NOMO-1 (cell line): ENCODE measurements around the gene TFPI.
"Not testable (repeated sequence)": the region's sequence is repeated elsewhere in the genome, so short reads cannot be mapped to it uniquely, and the experiment has no call there.

Source experiments
- DNase-seq, 2 experiments: peaks; one replicate each; lab custom pipeline; 2025; ENCODE audit not compliant: unreplicated experiment in 2 of 2; lab: John Stamatoyannopoulos, UW

TFPI gene

DNA sequence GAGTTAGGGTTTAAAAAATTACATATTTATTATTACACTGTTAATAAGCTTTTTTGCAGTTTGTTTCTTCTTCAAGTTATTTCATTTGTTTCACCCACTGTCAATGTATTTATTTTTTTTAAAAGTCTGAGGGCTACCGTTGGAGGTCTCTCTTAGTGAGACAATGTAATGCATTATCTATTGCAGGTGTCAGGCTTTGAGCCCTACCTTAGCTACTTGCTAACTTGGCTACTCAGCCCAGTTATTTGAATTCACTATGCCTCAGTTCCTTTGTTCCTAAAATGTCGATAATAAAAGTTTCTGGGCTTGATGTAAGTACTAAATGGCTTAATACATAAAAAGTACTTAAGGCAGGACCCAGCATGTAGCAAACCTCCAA, 458 bp upstream of the TFPI start:
- no peak for DNase-seq

DNA sequence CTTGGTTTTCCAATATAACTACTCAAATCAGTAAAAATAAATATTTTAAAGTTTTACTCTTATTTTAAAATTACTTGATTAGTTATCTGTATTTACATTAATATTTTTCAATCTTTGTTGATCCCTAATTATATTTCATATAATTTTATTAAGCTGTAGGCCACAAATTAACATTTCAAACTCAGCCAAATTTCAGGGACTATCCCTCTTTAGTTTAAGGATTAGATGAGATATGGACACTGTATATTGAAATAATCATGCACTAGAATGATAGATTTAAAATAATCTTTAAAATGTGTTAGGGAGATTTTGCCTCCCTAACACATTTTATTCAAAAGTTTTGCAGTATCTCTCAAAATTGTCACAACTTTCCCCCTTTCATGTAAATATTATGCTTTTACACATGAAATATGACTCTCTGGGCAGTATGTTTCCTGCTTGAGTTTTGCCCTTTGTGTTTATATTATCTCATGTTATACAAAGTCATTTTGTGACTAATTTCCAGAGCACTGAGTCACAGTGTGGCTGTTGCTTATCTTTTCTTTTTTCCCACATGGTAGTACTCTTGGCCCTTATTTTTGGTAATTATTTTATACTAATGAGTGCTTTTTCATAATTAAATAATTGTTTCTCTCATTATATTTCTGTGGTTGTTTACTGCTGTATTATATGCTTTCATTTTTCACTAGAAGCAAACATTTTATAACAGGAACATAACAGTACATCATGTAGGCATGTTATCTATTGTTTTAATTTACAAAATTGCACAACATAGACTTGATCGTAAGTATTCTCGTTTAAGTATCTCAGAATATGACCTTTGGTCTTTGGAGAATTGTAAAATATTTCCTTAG, 1.2 kb downstream of the TFPI start:
- no peak for DNase-seq

DNA sequence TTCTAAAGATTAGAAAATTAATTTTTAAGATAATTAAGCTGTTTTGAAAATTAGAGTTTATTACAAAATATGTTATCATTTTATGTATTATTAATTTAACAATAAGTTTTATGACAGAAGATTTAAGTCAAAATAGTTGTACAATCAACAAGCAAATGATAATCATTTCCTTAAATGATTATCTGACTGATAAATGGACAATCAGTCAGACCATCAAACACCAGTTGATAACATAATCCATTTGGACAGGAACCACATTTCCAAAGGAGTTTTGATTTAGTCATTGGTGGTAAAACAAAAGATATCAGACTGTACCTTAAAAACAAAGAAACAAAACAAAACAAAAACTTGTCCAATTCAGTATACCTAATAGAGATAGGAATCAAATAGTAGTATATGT, 1.9 kb downstream of the TFPI start:
- DNase-seq: no peak

DNA sequence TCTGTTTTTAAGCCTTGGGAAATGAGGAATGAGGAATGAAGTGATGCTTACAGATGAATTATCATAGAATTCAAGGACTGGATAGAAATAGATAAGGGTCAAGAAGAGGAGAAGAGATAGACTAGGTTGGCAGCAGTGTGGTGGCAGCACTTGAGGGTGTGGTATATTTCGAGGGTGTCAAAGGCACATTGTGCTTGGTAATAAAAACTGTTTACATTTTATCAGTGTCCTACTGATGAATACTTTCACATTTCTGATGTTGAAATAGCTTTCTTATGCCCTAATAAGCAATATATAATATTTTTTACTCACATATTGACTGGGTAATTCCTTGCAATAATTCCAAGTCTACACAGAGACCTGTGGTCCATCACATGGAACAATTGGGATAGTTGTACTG, 3.4 kb downstream of the TFPI start:
- no peak for DNase-seq

DNA sequence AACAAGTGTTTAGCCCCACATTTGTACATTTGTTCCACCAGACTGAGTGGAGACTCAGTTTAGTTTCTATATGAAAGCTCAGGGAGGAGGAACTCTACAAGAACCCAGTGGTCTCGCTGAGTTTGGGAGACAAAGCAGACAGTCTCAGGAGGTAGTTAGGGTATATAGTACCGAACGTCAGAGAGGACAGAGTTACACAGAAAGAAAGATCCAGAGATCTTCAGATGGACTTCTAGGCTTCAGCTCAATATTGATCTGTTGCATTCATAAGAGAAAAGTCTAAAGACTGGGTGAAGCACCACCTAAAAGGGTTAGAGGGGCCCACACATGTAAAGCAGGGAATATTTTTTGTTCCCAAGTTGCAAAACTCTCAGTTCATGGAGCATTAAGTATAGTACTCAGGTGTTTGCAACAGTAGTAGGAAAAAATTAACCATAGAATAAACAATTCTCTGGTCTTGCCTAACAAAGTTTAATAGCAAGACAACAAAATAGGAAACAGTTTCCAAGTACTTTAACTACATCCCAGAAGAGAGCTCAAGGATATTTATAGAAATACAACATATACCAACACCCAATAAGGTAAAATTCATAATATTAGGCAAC, 4.2 kb downstream of the TFPI start:
- DNase-seq: no peak

DNA sequence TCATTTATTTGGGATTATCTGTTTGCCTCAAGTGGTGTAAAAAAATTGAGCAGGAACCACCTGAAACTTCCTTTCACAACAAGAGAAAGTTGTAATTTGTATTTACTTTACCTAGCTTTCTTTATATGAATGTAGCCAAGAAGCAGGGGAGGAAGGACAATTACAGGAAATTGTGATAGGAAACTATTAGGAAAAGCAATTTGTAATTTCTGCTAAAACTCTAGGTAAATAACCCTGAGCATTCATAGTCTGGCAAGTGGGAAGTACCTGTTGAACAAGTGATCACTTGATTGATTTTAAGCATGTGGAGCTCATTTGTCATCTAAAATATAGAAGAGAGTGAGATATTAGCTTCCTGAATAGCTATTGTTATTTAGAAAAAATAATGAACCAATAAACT, 5.0 kb downstream of the TFPI start:
- no peak for DNase-seq

DNA sequence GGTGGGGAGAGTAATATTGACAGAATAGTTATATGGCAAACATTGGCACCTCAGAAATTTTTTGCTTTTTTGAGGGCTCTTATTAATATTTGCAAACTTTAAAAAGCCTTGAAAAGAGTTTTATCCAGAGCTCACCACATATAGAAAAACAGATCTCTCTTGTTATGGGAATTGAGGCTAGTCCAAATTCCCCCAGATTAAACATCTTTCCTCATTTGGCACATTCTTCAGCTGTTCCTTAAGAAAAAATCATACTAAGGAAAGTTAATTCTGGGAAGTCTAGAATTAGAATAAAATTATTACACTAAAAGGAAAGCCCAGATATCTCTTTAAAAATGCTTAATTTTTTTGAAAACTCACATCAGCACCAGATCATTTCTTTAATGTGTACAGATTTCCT, 5.6 kb downstream of the TFPI start:
- DNase-seq: no peak

DNA sequence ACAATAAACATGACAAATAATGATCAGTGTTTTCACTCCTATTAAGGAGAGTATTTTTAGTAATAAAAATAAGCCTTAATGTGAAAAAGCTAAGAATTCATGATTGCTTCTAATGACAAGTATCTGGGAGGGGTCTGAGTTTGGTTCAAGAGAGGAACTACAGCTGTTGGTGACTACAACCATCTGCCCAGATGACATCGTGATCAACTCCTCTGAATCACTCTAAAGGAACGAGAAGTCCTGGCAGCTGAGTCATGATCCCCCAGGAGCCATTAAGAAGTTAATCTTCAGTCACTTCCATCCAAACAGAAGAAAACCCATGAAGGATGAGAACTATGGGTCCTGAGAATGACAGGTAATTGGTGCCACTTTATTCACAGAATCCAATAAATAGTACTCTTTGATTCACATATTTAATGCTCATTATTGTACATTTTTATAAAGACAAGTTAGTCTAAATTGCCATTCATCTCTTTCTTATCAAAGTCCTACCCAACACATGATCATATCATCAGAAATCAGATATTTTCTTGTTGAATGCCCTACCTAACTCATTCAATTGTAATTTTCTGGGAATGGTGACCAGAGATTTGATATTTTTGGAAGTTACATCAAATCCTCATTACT, 6.8 kb downstream of the TFPI start:
- no peak for DNase-seq

DNA sequence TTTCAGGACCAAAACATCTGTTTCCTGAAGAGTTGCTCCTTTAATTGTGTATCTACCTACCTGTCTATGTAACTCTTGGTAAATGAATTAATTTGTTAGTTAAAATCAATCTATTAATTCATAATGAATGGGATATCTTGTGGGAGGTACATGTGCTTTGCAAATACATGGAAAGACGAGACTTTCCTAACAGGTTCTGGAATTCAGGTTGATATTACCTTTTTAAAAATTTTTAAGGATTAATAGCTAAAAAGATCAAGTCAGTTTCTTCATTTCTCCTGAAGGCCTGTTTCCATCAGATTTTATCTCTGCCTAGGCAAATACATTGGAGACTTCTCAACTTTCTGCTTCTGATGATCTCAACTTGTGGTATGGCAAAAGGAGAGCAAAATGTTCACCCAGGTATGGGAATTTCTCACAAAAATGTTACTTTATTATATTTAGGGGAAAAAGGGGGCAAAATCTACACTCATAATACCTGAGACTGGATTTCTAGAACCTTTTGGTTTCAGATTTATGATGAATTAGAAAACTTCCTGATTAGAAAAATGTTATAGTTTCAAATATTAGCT, 7.4 kb downstream of the TFPI start:
- no peak for DNase-seq

DNA sequence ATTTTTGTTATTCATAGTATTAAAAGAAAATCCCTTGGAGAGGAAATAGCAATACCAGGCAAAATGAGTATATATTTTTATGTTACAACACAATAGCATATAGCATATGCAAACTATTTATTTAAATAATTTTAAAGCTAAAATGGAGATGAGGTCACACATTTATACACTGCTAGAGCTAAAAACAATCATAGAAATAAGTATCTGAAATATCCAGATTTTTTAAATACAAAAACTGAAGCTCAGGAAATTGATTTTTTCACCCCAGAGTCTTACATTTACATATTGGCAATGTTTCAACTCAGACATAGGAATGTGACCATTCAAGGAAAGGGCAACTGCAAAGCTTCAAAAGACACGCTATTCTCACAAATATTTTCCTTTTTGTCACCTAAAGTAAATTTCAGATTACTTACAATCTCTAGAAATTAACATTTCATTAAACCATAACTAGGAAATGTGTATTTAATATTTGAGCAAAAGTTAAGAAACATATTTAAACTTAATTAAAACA, 8.9 kb downstream of the TFPI start:
- DNase-seq: no peak

DNA sequence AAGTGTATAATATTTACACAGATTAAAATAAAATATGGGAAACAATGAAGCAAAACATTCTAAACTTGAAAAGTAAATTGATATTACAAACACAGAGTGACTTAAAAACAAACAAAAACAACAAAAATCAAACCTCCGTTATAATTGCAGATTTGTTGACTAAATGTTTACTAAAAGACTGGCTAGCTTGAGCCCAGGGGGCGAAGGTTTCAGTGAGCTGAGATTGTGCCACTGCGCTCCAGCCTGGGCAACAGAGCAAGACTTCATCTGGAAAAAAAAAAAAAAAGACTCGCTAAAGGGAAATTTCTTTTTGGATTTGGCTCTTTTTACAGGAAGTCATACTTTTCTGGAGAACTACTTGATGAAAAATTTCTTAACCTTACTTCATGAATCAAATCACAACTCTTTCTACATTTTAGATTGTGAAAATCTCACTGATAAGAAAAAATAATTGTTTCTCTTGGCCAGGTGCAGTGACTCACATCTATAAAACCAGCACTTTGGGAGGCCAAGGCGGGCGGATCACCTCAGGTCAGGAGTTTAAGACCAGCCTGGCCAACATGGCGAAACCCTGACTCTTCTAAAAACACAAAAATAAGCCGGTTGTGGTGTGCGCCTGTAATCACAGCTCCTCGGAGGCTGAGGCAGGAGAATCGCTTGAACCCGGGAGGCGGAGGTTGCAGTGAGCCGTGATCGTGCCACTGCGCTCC, 9.7 kb downstream of the TFPI start:
- no peak for DNase-seq

DNA sequence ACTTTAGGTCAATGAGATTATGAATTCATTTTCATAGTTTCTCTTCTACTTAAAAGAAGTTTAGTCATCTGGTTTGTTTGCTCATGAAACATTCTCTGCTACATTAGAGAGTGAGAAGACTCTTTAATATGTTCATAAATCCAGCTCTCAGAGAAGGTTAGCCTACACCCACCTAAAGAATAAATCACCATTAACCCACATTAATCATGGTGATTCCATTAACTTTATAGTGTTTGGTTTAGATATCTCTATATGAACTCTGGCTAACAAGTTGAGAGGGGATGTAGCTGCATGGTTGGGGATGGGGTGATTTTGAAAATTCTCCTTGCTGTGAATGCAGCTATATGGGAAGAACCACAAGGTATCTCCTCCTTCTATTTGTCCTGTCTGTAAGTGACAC, 10.7 kb downstream of the TFPI start:
- DNase-seq: no peak

DNA sequence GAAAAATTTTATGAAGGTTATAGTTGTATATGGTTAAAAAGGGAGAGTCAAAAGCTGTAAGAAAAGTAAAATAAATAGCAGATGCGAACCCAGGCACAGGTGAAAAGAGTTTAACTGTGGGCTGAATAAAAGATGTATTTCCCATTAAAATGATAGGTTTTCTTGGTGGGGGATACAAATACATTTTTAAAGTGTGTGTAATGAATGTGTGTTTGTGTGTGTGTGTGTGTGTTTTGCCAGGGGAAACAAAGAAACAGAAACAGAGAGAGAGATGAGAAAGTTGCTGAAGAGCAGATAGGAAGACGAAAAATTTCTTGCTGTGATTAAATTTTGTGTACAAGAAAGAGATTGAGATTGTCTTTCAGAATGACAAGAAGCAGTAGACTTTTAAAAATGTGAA, 12.1 kb downstream of the TFPI start:
- no peak for DNase-seq

DNA sequence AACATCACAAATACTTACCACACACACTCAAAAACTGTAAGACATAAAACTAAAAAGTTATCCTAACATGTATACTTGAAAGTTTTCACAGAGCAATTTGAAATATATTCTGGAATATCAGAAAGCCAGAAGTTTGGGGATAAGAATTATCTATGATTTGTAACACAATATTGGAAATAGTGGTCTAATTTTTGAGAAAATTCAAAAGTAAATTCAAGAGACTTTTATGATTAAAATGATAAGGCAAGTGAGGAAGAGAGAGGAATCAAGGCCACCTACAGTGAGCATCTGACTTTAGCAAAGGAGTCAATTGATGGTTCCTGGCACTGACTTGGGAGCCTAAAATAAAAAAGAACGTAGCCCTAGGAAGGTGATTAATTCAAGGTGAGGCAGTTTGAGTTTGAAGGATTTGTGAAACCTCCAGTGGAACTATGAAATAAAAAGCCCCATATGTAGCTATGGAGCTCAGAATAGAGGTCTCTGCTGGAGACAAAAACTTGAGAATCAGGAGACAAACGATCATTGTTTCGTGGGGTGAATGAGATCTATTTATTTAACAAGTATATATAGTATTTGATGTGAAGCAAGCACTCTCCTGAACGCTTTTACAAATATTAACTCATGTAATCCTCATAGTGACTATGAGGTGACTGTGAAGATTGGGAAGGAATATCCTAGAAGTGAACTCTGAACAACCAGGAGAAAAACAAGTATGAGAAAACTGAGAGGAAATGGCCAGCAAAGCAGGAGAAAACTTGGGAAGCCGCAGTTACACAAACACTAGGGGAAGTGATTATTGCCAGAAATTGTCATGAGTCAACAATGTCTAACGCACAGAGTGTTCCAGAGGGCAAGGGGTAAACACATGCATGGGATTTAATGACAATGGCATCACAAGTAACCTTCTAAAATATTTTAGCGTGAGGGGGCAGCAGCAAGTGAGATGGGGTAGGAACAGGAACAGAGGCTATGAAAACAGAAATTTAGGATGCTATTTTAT, 12.8 kb downstream of the TFPI start:
- DNase-seq: no peak

DNA sequence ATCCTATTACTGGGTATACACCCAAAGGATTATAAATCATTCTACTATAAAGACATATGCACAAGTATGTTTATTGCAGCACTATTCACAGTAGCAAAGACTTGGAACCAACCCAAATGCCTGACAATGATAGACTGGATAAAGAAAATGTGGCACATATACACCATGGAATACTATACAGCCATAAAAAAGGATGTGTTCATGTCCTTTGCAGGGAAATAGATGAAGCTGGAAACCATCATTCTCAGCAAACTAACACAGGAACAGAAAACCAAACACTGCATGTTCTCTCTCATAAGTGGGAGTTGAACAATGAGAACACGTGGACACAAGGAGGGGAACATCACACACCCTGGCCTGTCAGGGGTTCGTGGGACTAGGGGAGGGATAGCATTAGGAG, 16.0 kb downstream of the TFPI start:
- DNase-seq: not testable (repeated sequence)

DNA sequence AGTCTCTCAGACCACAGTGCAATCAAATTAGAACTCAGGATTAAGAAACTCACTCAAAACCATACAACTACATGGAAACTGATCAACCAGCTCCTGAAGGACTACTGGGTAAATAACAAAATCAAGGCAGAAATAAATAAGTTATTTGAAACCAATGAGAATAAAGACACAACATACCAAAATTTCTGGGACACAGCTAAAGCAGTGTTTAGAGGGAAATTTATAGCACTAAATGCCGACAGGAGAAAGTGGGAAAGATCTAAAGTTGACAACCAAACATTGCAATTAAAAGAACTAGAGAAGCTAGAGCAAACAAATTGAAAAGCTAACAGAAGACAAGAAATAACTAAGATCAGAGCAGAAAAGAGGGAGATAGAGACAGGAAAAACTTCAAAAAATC, 18.9 kb downstream of the TFPI start:
- not testable (repeated sequence) for DNase-seq

DNA sequence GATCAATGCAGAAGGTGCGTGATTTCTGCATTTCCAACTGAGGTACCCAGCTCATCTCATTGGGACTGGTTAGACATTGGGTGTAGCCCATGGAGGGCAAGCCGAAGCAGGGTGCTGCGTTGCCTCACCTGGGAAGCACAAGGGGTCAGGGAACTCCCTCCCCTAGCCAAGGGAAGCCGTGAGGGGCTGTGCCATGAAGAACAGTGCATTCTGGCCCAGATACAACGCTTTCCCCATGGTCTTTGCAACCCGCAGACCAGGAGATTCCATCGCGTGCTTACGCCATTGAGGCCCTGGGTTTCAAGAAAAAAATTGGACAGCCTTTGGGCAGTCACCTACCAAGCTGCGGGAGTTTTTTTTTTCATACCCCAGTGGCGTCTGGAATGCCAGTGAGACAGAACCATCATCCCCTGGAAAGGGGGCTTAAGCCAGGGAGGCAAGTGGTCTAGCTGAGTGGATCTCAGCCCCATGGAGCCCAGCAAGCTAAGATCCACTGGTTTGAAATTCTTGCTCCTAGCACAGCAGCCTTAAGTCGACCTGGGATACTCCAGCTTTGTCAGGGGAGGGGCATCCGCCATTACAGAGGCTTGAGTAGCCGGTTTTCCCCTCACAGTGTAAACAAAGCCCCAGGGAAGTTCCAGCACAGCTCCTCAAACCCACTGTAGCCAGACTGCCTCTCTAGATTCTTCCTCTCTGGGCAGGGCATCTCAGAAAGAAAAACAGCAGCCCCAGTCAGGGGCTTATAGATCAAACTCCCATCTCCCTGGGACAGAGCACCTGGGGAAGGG, 21.7 kb downstream of the TFPI start:
- DNase-seq: no peak

DNA sequence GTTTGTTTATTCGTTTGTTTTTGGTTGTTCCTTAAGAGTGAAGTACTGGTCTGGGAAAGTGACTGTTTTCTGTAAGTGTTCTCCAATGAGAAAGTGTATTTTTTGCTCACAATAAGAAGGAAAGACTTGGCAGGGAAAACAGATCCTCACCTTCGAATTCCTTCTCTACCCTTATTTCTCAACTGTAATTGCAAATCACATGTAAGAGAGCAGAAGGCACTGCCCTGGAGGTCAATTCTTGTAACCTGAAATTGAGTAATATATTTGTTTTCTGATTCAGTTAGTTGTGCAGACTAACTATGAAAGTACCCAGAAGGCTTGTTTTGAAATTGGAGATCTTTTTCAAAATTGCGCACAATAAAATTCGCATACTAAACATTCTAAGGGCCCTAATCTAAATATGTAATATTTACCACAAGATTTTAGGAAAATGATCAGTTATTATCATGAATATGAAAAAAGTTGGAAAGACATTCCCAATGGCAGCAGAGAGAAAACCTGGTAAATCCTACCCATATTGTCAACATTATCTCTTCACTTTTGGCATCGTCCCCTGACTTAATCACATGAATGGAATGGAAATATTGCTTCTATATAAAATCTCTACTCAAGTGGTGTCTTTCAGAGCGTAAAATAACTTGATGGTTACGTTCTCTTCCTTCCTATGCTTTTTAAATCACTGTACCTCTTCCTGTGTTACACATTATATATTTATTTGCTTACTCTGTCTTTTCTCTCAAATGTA, 24.1 kb downstream of the TFPI start:
- DNase-seq: no peak
